Measurements from ENCODE around the gene RDX. TPM values are rescaled to one million over a fixed set of nuclear protein-coding genes. Genes with fewer than 3 reads are reported as not detected.

RDX gene
- total RNA-seq, 1 donor from 2014 or later, result 225 TPM

DNA sequence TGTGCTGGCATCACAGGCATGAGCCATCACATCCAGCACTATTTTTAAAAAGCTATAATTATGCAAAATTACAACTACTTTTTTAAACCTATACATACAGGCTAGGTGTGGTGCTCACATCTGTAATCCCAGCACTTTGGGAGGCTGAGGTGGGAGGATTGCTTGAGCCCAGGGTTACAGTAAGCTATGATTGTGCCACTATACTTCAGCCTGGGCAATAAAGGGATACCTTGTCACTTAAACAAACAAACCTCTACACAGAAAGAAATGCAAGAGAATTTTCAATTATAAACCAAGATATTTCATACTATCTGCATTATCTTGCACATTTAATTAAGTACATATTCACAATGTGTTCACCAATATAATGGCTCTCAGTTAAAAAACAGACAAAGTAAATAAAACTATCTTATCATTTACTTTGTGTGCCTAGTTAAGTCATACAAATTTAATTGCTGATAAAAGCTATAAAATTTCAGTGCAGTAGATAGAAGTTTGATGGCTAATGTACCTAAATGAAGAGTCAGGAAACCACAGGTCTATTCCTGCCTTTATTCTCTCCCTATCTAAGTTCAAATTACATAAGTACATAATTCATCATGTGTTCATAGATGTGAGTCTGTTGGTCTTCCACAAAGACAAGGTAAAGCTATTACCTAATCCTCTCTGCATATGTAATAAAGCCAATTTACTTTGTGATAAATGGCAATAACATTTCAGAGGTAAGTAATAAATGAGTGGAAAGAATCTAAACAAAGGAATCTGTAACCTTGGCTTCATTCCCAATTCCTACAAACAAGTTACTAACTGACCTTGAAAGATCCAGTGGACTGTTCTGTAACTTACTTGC lies 9.0 kb upstream of the RDX start:
- Mint-ChIP-seq H3K4me1 (ENCODE audit: unreplicated experiment) (peaks cover 12% of the 10 kb centered on the region), H3K9me3 (ENCODE audit: unreplicated experiment) (no peaks in the 10 kb centered on the region), H3K4me3 (ENCODE audit: unreplicated experiment) (no peak overlapping the region), H3K36me3 (ENCODE audit: low read depth, unreplicated experiment) (no peaks in the 10 kb centered on the region), H3K27me3 (ENCODE audit: unreplicated experiment) (peaks cover 4% of the 10 kb centered on the region), H3K27ac (ENCODE audit: unreplicated experiment) (no peak overlapping the region)
- DNase-seq (ENCODE audit: low spot score), result no peak
- TF ChIP-seq, protein P1, sequence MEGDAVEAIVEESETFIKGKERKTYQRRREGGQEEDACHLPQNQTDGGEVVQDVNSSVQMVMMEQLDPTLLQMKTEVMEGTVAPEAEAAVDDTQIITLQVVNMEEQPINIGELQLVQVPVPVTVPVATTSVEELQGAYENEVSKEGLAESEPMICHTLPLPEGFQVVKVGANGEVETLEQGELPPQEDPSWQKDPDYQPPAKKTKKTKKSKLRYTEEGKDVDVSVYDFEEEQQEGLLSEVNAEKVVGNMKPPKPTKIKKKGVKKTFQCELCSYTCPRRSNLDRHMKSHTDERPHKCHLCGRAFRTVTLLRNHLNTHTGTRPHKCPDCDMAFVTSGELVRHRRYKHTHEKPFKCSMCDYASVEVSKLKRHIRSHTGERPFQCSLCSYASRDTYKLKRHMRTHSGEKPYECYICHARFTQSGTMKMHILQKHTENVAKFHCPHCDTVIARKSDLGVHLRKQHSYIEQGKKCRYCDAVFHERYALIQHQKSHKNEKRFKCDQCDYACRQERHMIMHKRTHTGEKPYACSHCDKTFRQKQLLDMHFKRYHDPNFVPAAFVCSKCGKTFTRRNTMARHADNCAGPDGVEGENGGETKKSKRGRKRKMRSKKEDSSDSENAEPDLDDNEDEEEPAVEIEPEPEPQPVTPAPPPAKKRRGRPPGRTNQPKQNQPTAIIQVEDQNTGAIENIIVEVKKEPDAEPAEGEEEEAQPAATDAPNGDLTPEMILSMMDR (IDR thresholded peaks at IDR 0.05; ENCODE audit: unreplicated experiment), result no peak

DNA sequence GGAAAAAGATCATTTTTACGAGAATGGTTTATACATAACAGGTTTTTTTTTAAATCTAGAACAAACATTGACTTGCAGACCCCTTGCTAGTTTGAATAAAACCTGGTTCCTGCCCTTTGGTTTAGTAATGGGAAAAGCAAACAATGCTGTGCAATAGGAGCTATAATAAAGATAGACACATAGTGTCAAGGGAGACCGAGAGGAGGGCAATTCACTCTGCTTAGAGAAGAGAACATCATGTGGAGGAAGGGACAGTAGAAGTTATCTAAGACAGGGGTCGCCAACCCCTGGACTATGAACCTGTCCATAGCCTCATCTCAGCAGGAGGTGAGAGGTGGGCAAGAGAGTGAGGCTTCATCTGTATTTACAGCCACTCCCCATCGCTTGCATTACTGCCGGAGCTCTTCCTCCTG lies 7.0 kb upstream of the RDX start:
- TF ChIP-seq, protein P1 (IDR thresholded peaks at IDR 0.05; ENCODE audit: unreplicated experiment), result no peak
- H3K27ac Mint-ChIP-seq (ENCODE audit: unreplicated experiment), result no peak overlapping the region
- no peak overlapping the region for H3K4me3 Mint-ChIP-seq (ENCODE audit: unreplicated experiment)
- no peaks in the 10 kb centered on the region for H3K9me3 Mint-ChIP-seq (ENCODE audit: unreplicated experiment)
- no peak for DNase-seq (ENCODE audit: low spot score)
- peaks cover 7% of the 10 kb centered on the region for H3K27me3 Mint-ChIP-seq (ENCODE audit: unreplicated experiment)
- peaks cover 3% of the 10 kb centered on the region for H3K36me3 Mint-ChIP-seq (ENCODE audit: low read depth, unreplicated experiment)
- peaks cover 9% of the 10 kb centered on the region for H3K4me1 Mint-ChIP-seq (ENCODE audit: unreplicated experiment)

DNA sequence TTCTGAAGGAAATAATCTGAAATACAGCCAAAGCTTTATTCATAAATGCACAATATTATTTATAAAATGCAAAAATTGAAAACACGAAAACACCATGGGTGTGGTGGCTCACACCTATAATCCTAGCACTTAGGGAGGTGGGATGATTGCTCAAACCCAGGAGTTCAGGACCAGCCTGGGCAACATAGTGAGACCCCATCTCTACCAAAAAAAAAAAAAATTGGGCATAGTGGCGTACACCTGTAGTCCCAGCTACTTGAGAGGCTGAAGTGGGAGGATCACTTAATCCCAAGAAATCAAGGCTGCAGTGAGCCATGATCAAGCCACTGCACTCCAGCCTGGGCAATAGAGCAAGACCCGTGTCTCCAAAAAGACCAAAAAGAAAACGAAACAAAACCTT lies 5.2 kb upstream of the RDX start:
- H3K4me1 Mint-ChIP-seq (ENCODE audit: unreplicated experiment), result peaks cover 9% of the 10 kb centered on the region
- no peak for DNase-seq (ENCODE audit: low spot score)
- H3K27me3 Mint-ChIP-seq (ENCODE audit: unreplicated experiment), result peaks cover 5% of the 10 kb centered on the region
- TF ChIP-seq, protein P1 (IDR thresholded peaks at IDR 0.05; ENCODE audit: unreplicated experiment), result no peak
- H3K36me3 Mint-ChIP-seq (ENCODE audit: low read depth, unreplicated experiment), result peaks cover 3% of the 10 kb centered on the region
- no peak overlapping the region for H3K27ac Mint-ChIP-seq (ENCODE audit: unreplicated experiment)
- no peaks in the 10 kb centered on the region for H3K9me3 Mint-ChIP-seq (ENCODE audit: unreplicated experiment)
- H3K4me3 Mint-ChIP-seq (ENCODE audit: unreplicated experiment), result no peak overlapping the region

DNA sequence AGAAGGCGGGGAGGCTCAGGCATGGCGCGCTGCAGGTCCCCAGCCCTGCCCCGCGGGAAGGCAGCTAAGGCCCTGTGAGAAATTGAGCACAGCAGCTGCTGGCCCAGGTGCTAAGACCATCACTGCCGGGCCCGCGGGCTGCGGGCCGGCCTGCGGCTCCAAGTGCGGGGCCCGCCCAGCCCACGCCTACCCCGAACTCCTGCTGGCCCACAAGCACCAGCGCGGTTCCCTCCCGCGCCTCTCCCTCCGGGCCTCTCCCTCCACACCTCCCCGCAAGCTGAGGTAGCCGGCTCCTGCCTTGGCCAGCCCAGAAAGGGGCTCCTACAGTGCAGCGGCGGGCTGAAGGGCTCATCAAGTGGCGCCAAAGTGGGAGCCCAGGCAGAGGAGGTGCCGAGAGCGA lies 4.6 kb upstream of the RDX start:
- Mint-ChIP-seq H3K9me3 (ENCODE audit: unreplicated experiment) (no peaks in the 10 kb centered on the region), H3K27ac (ENCODE audit: unreplicated experiment) (no peak overlapping the region), H3K4me1 (ENCODE audit: unreplicated experiment) (peaks cover 9% of the 10 kb centered on the region), H3K27me3 (ENCODE audit: unreplicated experiment) (peaks cover 5% of the 10 kb centered on the region), H3K4me3 (ENCODE audit: unreplicated experiment) (no peak overlapping the region), H3K36me3 (ENCODE audit: low read depth, unreplicated experiment) (peaks cover 3% of the 10 kb centered on the region)
- no peak for DNase-seq (ENCODE audit: low spot score)
- TF ChIP-seq, protein P1 (IDR thresholded peaks at IDR 0.05; ENCODE audit: unreplicated experiment), result no peak

All from endothelial cell (in vitro differentiated cells).